H1 (cell line): ENCODE results near the gene RUFY4. TPM values are rescaled to one million over a fixed set of nuclear protein-coding genes. Genes with fewer than 3 reads are reported as not detected.

ENCODE experiments used
- CTCF ChIA-PET: fragments of 300-600 bp; sonication (Branson Sonifier 250); formaldehyde crosslinking; loops from one replicate; lab custom pipeline; 2021; ENCODE audit not compliant: partially characterized antibody; lab: Charles Lee
- POLR2A ChIA-PET: fragments of 300-600 bp; sonication (Branson Sonifier 250); formaldehyde crosslinking; loops from one replicate; lab custom pipeline; 2021; ENCODE audit warnings: inconsistent platforms; ENCODE audit not compliant: partially characterized antibody; lab: Charles Lee
- DNase-seq, 2 experiments: peaks; one replicate each; pipeline versions ENCODE4 v3.0.0 to v3.0.0-alpha.2; 2010 to 2022; ENCODE audit warnings: low spot score in 2 of 2, low read depth in 1 of 2, mixed read lengths in 1 of 2
- FAIRE-seq: peaks from 2 replicates; lab custom pipeline; 2011; peaks lifted over from hg19 to GRCh38; lab: Jason Lieb, UNC
- H2AFZ ChIP-seq: 2 replicates; pipeline ENCODE4 v1.8.1; 2012; ENCODE audit warnings: low read length, inconsistent platforms
- H2AK5ac ChIP-seq: 2 replicates; pipeline ENCODE4 v1.6.1; 2013; ENCODE audit warnings: low read depth, low read length
- H2BK120ac ChIP-seq: replicated peaks from 2 replicates; pipeline ENCODE3; 2013; ENCODE audit warnings: low read depth, low read length, inconsistent platforms
- H2BK12ac ChIP-seq: 2 replicates; pipeline ENCODE4 v1.6.1; 2013; ENCODE audit warnings: low read depth, low read length
- H2BK15ac ChIP-seq: 2 replicates; pipeline ENCODE4 v1.6.1; 2013; ENCODE audit warnings: low read length
- H2BK20ac ChIP-seq: 2 replicates; pipeline ENCODE4 v1.6.1; 2013; ENCODE audit warnings: low read length
- H2BK5ac ChIP-seq: 2 replicates; pipeline ENCODE4 v1.6.1; 2013; ENCODE audit warnings: low read depth, low read length
- H3K14ac ChIP-seq: 2 replicates; pipeline ENCODE4 v1.6.1; 2013; ENCODE audit warnings: inconsistent platforms; ENCODE audit not compliant: insufficient read length
- H3K18ac ChIP-seq: 2 replicates; pipeline ENCODE4 v1.6.1; 2013; ENCODE audit warnings: low read length; ENCODE audit errors: extremely low read depth
- H3K23ac ChIP-seq: 2 replicates; pipeline ENCODE4 v1.6.1; 2013; ENCODE audit warnings: inconsistent platforms; ENCODE audit not compliant: insufficient read length
- H3K23me2 ChIP-seq: 2 replicates; pipeline ENCODE4 v1.6.1; 2013; ENCODE audit warnings: low read depth, low read length
- H3K27ac ChIP-seq: 2 replicates; pipeline ENCODE4 v1.6.1; 2011; ENCODE audit warnings: low read depth, low read length, inconsistent platforms
- H3K27me3 ChIP-seq, 4 experiments: replicated peaks in 1 of 4; 1 replicate in 1 of 4; 2 replicates in 3 of 4; pipeline versions ENCODE4 v1.6.1 to v1.8.1; 2011 to 2013; ENCODE audit warnings: low read length in 3 of 4, mild to moderate bottlenecking in 3 of 4, inconsistent platforms in 2 of 4, mixed read lengths in 2 of 4, moderate library complexity in 1 of 4; ENCODE audit not compliant: control insufficient read depth in 3 of 4, insufficient read depth in 3 of 4; ENCODE audit errors: extremely low read depth in 1 of 4
- H3K36me3 ChIP-seq, 4 experiments: 2 replicates each; pipeline versions ENCODE4 v1.6.1 to v1.8.1; 2011 to 2013; ENCODE audit warnings: mild to moderate bottlenecking in 4 of 4, low read length in 3 of 4, moderate library complexity in 2 of 4, control low read depth in 1 of 4, inconsistent platforms in 1 of 4; ENCODE audit not compliant: insufficient read depth in 4 of 4, control insufficient read depth in 2 of 4
- H3K4ac ChIP-seq: replicated peaks from 2 replicates; pipeline ENCODE3; 2013; ENCODE audit warnings: low read length, low read depth, mixed read lengths, inconsistent platforms; ENCODE audit not compliant: insufficient read length
- H3K4me1 ChIP-seq, 4 experiments: replicated peaks in 1 of 4; 1 replicate in 1 of 4; 2 replicates in 3 of 4; pipeline versions ENCODE4 v1.6.1 to v1.8.1; 2011 to 2013; ENCODE audit warnings: low read length in 3 of 4, inconsistent platforms in 2 of 4, mixed read lengths in 1 of 4; ENCODE audit not compliant: insufficient read depth in 4 of 4, control insufficient read depth in 3 of 4
- H3K4me2 ChIP-seq, 2 experiments: 2 replicates each; pipeline versions ENCODE4 v1.6.1 to v1.8.1; 2011 to 2013; ENCODE audit warnings: low read depth in 2 of 2, low read length in 2 of 2, control low read depth in 1 of 2, inconsistent platforms in 1 of 2, mild to moderate bottlenecking in 1 of 2; ENCODE audit not compliant: insufficient read depth in 1 of 2
- H3K4me3 ChIP-seq, 4 experiments: fragments of 200-600, 300-600 bp in 1 of 4; sonication (generic), shearing (Covaris generic), sonication (Bioruptor Twin) in 1 of 4; 2 replicates each; pipeline versions ENCODE4 v1.5.1 to v1.8.1; 2011 to 2016; ENCODE audit warnings: low read length in 4 of 4, low read depth in 3 of 4, control low read depth in 2 of 4, inconsistent platforms in 2 of 4, mild to moderate bottlenecking in 2 of 4, mixed read lengths in 1 of 4, moderate library complexity in 1 of 4; ENCODE audit not compliant: insufficient read depth in 2 of 4; ENCODE audit errors: extremely low read depth in 1 of 4
- H3K56ac ChIP-seq: replicated peaks from 2 replicates; pipeline ENCODE3; 2013; ENCODE audit warnings: low read depth, mild to moderate bottlenecking, mixed read lengths, low read length, inconsistent platforms; ENCODE audit not compliant: insufficient read length
- H3K79me1 ChIP-seq: 2 replicates; pipeline ENCODE4 v1.6.1; 2013; ENCODE audit warnings: low read depth, low read length, control low read depth
- H3K79me2 ChIP-seq, 2 experiments: 2 replicates each; pipeline versions ENCODE4 v1.6.1 to v1.8.1; 2012 to 2013; ENCODE audit warnings: low read length in 2 of 2, mild to moderate bottlenecking in 2 of 2, inconsistent platforms in 1 of 2; ENCODE audit not compliant: insufficient read depth in 2 of 2, control insufficient read depth in 1 of 2
- H3K9ac ChIP-seq, 4 experiments: replicated peaks in 1 of 4; 1 replicate in 1 of 4; 2 replicates in 3 of 4; pipeline versions ENCODE4 v1.6.1 to v1.8.1; 2011 to 2013; ENCODE audit warnings: low read depth in 3 of 4, low read length in 3 of 4, control low read depth in 2 of 4, mild to moderate bottlenecking in 2 of 4, moderate library complexity in 2 of 4, inconsistent platforms in 1 of 4; ENCODE audit errors: extremely low read depth in 1 of 4
- H3K9me3 ChIP-seq, 2 experiments: 2 replicates each; pipeline versions ENCODE4 v1.6.1 to v1.8.1; 2012 to 2013; ENCODE audit warnings: mild to moderate bottlenecking in 2 of 2, moderate library complexity in 2 of 2, control low read depth in 1 of 2, inconsistent platforms in 1 of 2, low read depth in 1 of 2, low read length in 1 of 2, mixed read lengths in 1 of 2; ENCODE audit not compliant: insufficient read depth in 2 of 2
- H4K20me1 ChIP-seq, 2 experiments: replicated peaks in 1 of 2; 2 replicates each; pipeline versions ENCODE3 to v1.8.1; 2011 to 2013; ENCODE audit warnings: inconsistent platforms in 2 of 2, low read length in 2 of 2, mild to moderate bottlenecking in 1 of 2; ENCODE audit not compliant: insufficient read depth in 2 of 2, control insufficient read depth in 1 of 2
- H4K5ac ChIP-seq: 2 replicates; pipeline ENCODE4 v1.6.1; 2013; ENCODE audit warnings: low read length, low read depth, mixed read lengths, inconsistent platforms; ENCODE audit not compliant: insufficient read length
- H4K8ac ChIP-seq: 2 replicates; pipeline ENCODE4 v1.8.0; 2013; ENCODE audit warnings: mild to moderate bottlenecking, moderate library complexity, low read length, inconsistent platforms; ENCODE audit not compliant: insufficient read depth; ENCODE audit errors: extremely low read depth
- H4K91ac ChIP-seq: replicated peaks from 2 replicates; pipeline ENCODE3; 2013; ENCODE audit warnings: low read length, mixed read lengths, inconsistent platforms; ENCODE audit not compliant: insufficient read length
- KDM5A ChIP-seq: fragments of 200-600 bp; IDR thresholded peaks from 2 replicates; pipeline ENCODE4 v1.7.1; 2012; ENCODE audit warnings: mild to moderate bottlenecking, low read length, inconsistent platforms, mixed read lengths
- MAX ChIP-seq: IDR thresholded peaks from 2 replicates; pipeline ENCODE4 v1.6.1; 2012; ENCODE audit warnings: inconsistent platforms
- SP4 ChIP-seq: IDR thresholded peaks from 2 replicates; pipeline ENCODE4 v1.6.1; 2012; ENCODE audit warnings: low read length, inconsistent platforms
- WGBS, 2 experiments: shearing (Covaris generic) in 1 of 2; methylation state at CpG; one replicate each; pipeline versions ENCODE4 v1.1.6 to v1.1.7; 2013 to 2015; ENCODE audit warnings: low lambda C conversion rate in 2 of 2, mixed read lengths in 2 of 2, inconsistent platforms in 1 of 2, low coverage in 1 of 2, missing lambda C conversion rate in 1 of 2; ENCODE audit not compliant: insufficient replicate concordance in 2 of 2, insufficient coverage in 1 of 2, insufficient read length in 1 of 2; ENCODE audit errors: extremely low coverage in 1 of 2, missing lambda C conversion rate in 1 of 2; 5-methylcytosine and 5-hydroxymethylcytosine counted together
- polyA plus RNA-seq, 7 experiments: library from polyadenylated mRNA; depleted of rRNA in 3 of 7; stranded (reverse) in 5 of 7; unstranded in 2 of 7; fragments of >200 nt in 5 of 7; fragments of 200-250 nt in 2 of 7; gene quantifications; 1 replicate in 5 of 7; 2 replicates in 1 of 7; 4 replicates in 1 of 7; pipeline versions ENCODE4 v1.2.1 to v1.2.3, GENCODE V29; 2011 to 2013; ENCODE audit warnings: missing spikeins in 2 of 7, mixed read lengths in 2 of 7
- total RNA-seq: library from RNA; stranded (reverse); fragmentation: NEBNext Ultra II Directional; extraction: Animal tissue kit (Norgen Biotek cat#: 25700); gene quantifications from 2 replicates; pipeline ENCODE4 v1.2.1, GENCODE V29; 2021

RUFY4 gene
- total and polyA plus RNA-seq, 2 of the 8 experiments (the other 6 are each of a cell fraction or from before 2014, with no cell fraction given) = 0.32 to 0.38 TPM

- TF ChIP-seq KDM5A (no peak), SP4 (no peak), MAX (no peak)
- H3K4me1 ChIP-seq = no peaks in the 10 kb centered on the region
- no peak for DNase-seq
- no peaks in the 10 kb centered on the region; the same call in 1 of the 2 replicates for H3K23me2 ChIP-seq
- no peak overlapping the region for H4K91ac ChIP-seq
- H3K79me2 ChIP-seq = no peaks in the 10 kb centered on the region
- H2AK5ac ChIP-seq = no peak overlapping the region
- no peak overlapping the region for H2BK120ac ChIP-seq
- no peak overlapping the region for H3K4me3 ChIP-seq
- H3K36me3 ChIP-seq = no peaks in the 10 kb centered on the region
- H2BK5ac ChIP-seq = no peak overlapping the region
- H3K4ac ChIP-seq = no peak overlapping the region
- CTCF ChIA-PET = interaction anchor here (0.7 to 2.0 kb wide), 3 partner anchors 9 to 18 kb away, joined by 3 to 4 read pairs (median 4); no protein-coding TSS in a partner anchor
- H3K18ac ChIP-seq = no peak overlapping the region
- no peak overlapping the region for H2BK15ac ChIP-seq
- H2BK12ac ChIP-seq = no peak overlapping the region
- H3K79me1 ChIP-seq = no peaks in the 10 kb centered on the region
- H3K27me3 ChIP-seq = no peaks in the 10 kb centered on the region
- FAIRE-seq = no peak
- H4K20me1 ChIP-seq = no peaks in the 10 kb centered on the region
- H2BK20ac ChIP-seq = no peak overlapping the region
- POLR2A ChIA-PET = no interaction called here
- H3K23ac ChIP-seq = no peak overlapping the region
- H4K8ac ChIP-seq = no peak overlapping the region
- H3K56ac ChIP-seq = no peak overlapping the region
- no peak overlapping the region for H2AFZ ChIP-seq
- no peak overlapping the region for H4K5ac ChIP-seq
- no peak overlapping the region for H3K4me2 ChIP-seq
- no peaks in the 10 kb centered on the region for H3K9me3 ChIP-seq
- WGBS, 2 experiments = 65% methylated on average over 3 of the region's 3 CpGs; no CpG with 5 or more reads in 1 of the 2 experiments
- H3K14ac ChIP-seq = no peak overlapping the region
- H3K27ac ChIP-seq = no peak overlapping the region
- no peak overlapping the region for H3K9ac ChIP-seq
These were observed 22.7 kb downstream of the RUFY4 start for GRCh38 chr2:218091746-218092145.
